ENCODE data around the gene NTM.

The NTM gene

DNA sequence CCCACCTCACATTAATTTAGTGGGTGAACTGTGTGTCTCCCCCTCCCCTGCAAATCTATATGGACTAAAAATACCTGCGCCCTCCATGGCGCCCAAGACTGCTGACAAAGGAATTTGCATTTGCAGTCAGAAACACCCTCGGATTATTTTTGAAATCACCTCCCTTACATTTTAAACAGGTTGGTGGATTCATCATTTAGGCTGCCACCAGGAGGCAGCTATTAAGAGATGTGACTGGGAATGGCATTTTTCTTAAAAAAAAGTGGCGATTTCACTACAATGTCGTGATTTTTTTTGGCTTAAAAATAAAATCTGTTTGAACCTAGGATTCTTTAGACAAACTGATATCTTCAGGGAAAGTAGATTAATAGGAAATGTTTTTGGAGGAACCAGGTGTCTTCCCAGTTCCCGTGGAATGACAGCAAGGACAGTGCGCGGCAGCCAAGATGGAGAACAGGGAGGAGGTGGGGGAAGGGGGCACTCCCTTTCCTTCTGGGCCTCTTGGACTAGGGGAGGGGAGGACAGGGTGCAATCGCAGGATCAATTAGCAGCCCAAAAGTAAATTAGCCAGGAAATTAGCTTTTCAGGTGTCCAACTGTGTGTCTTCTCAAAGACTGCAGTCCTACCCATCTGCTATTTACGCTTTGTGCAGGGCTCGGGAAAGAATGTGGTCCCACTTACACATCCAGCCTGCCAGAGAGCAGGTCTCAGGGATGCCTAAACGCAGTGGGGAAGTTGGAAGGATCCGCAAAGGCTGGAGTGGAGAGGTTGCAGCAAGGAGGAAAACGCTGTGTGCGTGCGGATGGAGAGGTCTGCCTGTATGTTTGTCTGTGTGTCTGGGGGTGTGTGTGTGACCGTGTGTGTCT lies 496.4 kb downstream of the NTM start:
- no peak for DNase-seq (ENCODE audit: low read depth)

DNA sequence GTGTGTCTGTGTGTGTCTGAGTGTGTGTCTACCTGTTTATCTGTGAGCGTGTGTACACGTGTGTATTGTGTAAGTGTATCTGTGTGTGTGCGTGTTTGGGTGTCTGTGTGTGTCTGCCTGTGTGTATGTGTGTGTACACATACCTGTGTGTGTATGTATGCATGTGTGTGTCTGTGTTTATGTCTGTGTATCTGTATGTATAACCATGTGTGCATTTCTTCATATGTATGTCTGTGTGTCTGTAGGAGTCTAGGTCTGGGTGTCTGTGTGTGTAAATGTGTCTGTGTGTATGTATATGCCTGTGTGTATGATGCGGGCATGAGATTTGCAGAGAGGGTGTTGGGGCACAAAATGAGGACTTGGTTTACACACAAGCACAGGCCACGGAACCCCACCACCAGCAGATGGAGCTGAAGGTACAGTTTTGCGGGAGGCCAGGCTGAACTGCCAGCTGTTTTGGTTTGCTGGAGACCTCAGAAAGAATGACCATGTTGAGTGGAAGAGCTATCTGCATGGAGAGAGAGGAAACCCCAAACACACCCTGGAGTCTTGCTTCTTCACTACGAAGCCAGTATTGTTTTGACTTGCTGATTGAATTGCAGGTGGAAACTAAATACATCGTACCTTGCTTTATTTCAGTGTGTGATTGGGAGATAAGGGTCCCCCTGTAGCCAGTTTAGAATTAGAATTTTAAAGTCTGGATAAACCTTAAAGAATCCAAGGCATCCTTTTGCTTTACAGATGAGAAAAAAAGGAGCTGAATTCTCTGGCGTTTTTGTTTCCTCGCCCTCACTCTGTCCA lies 497.2 kb downstream of the NTM start:
- peak; percentile 75 for DNase-seq (ENCODE audit: low read depth)

- no peak for DNase-seq (ENCODE audit: low read depth)
Measured at GRCh38 chr11:131868629-131869507, 498.5 kb downstream of the NTM start.

GRCh38 chr11:131870305-131870704 lies 499.9 kb downstream of the NTM start:
- DNase-seq (ENCODE audit: low read depth), result no peak

DNA sequence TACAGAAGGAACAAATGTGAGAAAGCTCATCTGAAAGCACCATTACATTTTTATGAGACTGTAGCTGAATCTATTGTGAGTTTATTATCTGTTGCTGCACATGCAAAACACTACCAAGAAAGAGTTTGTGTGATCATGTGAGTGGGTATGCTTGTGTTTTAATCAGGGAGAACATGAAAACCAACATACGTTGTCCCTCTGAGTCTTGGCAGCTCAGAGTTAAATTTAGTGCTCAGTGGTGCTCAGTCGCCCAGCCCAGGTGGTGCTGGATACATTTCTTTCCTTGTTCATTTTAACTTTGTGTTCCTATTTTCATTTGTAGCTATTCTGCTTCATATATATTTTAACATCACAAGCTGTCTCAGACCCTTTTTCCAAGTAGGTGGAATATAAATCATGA lies 500.6 kb downstream of the NTM start:
- no peak for DNase-seq (ENCODE audit: low read depth)

DNA sequence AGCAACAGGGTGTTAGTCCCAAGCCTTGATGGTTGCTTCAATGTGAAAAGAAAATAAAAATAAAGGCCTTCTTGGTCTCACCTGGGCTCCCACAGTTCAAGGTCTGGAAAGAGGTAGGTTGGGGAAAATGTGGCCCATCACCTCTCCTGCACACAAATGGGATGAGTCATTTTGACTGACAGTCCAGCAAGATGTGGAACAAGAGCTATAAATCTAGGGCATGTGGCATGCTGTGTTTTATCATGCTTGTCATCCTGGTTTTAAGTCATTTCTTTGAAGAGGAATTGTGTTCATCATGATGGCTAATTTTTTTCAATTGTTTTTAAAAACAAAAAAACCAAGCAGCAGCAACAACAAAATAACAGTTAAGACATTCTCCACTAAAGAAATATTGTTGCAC lies 503.7 kb downstream of the NTM start:
- no peak for DNase-seq (ENCODE audit: low read depth)

DNA sequence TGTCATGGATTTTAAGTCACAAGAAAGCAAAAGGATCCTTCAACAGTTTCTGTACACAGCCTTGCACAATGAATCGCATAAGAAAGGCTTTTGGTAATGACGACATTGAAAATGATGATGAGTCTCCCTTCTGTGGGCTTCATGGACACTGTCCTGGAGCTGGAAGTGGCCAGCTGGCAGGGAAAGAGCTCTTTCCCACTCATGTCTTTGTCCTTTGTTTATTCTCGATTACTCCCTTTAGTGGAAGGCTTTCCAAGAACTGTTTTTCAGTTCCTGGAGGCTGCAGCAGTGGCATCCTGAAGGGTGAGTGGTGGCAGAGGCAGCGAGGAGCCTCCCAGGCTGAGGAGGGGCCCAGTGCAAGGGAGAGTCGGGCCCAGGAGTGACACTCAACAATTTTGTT lies 505.2 kb downstream of the NTM start:
- DNase-seq (ENCODE audit: low read depth), result no peak

DNA sequence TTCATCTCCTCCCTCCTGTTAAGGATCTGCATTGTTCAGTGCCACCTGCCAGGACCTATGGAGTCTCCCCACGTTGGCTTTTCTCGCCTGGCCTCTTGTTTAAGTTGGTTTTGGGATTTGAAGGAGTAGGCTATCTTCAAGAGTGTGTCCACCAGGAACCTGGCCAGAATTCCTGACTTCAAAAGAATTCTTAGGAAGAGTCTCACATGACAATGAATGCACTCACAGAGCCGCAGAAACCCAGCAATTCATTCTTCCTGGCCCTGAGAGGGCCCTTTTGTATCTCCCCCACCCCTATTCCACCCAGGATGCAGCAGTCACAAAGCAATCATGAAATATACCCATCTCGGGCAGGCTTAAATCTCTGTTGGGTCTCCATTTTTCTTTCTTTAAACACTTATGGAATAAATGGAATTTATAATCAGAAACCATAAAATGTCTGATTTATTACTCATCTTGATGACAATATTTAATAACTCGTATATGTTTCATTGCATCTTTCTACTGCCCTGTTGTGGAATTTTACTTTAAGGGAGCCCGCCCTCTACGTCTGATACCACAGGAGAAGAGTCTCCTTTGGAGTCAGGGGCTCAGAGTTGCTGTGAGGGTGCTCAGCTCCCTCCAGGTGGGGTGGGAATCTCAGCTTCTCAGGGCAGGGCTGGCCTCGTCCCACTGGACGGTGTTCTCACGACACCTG lies 507.0 kb downstream of the NTM start:
- no peak for DNase-seq (ENCODE audit: low read depth)

- no peak for DNase-seq (ENCODE audit: low read depth)
Measured at GRCh38 chr11:131880316-131880715, 509.9 kb downstream of the NTM start.

- no peak for DNase-seq (ENCODE audit: low read depth)
Measured at GRCh38 chr11:131880976-131881375, 510.6 kb downstream of the NTM start.

- DNase-seq (ENCODE audit: low read depth), result no peak
Measured at GRCh38 chr11:131883332-131883731, 512.9 kb downstream of the NTM start.

DNA sequence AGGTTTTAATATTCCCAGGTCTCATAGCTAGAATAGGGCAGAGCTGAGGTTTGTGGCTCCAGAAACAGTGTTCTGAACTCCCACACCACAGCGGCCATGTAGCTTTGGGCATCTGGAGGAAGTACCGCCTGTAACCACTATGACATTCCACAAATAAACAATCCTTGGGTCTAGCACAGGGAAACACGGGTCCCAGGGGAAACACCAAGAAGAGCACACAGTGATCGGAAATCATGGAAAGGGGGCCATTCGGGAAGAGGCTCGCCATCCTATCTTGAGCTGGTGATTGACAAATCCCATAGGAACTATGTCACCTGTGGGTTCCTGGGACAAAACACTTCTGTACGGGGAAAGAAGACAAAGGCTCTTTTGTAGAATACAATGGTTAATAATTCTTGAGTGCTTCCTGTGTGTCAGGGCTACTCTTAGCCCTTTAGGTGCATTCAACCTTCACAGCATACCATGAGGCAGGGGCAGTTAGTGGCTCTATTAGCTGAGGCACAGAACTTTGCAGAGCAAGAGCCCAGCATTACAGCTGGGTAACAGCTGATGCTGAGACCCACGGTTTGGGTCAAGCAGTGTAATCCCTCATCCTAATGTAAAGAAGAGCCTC lies 514.2 kb downstream of the NTM start:
- DNase-seq (ENCODE audit: low read depth), result no peak

DNA sequence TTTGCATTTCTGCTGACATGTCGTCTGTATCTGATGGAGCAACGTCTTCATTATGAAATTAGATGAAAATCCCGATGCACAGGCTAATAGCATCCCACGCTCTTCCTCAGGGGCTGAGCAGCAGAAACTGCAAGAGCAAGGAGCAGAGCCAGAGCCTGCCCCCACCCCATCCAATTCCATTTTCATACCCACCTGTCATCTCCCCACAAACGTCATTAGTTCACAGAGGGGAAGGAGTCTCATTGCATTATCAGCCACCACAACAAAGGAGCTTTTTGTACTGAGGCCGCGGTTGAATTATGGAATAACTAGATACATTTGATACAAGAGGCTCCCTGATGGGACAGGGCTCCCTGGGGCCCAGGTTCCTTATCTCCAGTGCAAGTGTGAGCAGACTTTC lies 515.0 kb downstream of the NTM start:
- DNase-seq (ENCODE audit: low read depth), result no peak

- no peak for DNase-seq (ENCODE audit: low read depth)
Measured at GRCh38 chr11:131886201-131886600, 515.8 kb downstream of the NTM start.

- peak; percentile 35 for DNase-seq (ENCODE audit: low read depth)
Measured at GRCh38 chr11:131888230-131888855, 517.9 kb downstream of the NTM start.

DNA sequence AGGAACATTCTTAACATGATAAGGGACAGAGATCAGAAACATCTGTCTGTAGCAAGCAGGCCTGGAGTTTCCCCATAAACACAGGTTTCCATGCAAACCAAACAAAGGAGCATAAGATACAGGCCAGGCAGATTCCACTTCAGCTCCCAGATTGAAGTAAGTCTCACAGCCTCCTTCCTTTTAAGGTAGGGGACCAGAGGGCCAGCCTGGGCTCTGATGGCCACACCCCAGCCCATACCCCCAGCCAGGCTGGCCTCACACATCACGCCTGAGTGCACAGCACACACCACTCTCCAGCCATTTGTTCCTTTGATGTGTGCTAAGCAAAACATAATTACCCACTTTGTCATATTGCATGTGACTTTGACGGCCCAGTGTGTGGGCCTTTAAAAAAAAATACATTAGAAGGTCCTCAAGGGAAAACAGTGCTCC lies 518.7 kb downstream of the NTM start:
- DNase-seq (ENCODE audit: low read depth), result peak; percentile 38

- no peak for DNase-seq (ENCODE audit: low read depth)
Measured at GRCh38 chr11:131889760-131890581, 519.6 kb downstream of the NTM start.

DNA sequence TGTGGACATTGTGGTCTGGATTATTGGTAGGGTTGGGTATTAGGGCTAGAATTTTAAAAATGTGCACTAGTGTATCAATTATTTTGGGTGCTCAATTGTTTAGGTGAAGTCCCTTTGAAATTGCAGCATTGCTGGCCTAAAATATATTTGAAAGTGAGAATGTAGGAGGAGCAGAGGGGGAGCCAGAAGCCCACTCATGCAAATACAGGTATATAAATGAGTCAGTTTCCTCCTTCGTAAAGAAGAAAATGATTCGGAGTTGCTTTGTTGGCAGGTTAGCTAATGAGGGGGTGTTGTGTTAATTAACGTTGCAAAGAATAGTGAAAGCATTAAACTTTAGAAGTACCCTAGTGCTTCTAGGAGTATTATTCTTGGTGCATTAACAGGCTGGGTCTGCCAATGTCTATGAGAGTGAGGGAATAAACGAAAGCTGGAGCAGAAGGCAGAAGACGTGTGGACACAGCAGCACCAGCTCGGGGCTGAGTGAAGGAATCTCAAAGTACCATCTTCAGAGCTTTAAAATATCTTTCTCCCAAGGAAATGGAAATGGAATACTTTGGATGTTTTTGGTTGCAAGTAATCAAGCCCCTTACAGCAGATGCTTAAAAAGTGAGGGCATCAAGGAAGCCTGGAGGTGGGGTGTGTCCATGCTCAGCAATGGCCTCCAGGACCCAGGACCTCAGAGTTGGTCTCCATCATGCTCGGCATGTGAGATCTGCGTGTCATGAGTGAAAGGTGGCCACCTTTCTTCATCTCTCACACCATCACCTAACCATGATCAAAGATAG lies 522.9 kb downstream of the NTM start:
- no peak for DNase-seq (ENCODE audit: low read depth)

DNA sequence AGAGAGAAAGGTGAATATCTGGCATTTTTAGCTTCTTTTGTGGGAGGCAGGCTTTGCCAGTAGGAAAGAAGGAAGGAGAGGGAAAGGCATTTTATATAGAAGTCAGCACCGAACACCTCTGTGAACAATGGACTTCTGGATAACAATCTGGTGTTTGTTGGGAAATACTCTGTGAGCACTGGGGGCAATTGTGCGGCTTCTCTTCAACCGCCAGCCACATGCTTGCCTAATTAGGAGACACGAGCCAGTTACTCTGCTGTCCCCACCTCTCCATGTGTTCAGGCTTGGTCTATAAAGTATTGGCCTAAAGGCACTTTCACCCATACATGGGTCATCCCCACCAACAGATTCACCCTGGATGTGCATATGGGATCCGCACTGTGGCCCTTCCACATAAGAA lies 523.6 kb downstream of the NTM start:
- DNase-seq (ENCODE audit: low read depth), result no peak
